DOHH2 (cell line): Measurements from ENCODE around the gene USH2A.

ENCODE experiments used
- H3F3A ChIP-seq: fragments of 200-600 bp; sonication (generic), shearing (Covaris generic); 2 replicates; pipeline ENCODE4 v1.6.0; 2016; ENCODE audit warnings: antibody characterized with exemption, mild to moderate bottlenecking; ENCODE audit not compliant: control insufficient read depth, insufficient read depth
- H3K27ac ChIP-seq: fragments of 200-600 bp; sonication (generic); 2 replicates; pipeline ENCODE4 v1.5.1; 2014; ENCODE audit warnings: low read depth, mild to moderate bottlenecking, low read length, moderate library complexity
- H3K27me3 ChIP-seq: fragments of 200-600 bp; sonication (generic); 2 replicates; pipeline ENCODE4 v1.6.1; 2014; ENCODE audit warnings: mild to moderate bottlenecking, low read length, mixed read lengths; ENCODE audit not compliant: control insufficient read depth
- H3K36me3 ChIP-seq: fragments of 200-600 bp; sonication (generic); 2 replicates; pipeline ENCODE4 v1.6.1; 2014; ENCODE audit warnings: mild to moderate bottlenecking, low read length, moderate library complexity, mixed read lengths; ENCODE audit not compliant: control insufficient read depth
- H3K4me1 ChIP-seq: fragments of 200-600 bp; sonication (generic); 2 replicates; pipeline ENCODE4 v1.6.1; 2014; ENCODE audit warnings: mild to moderate bottlenecking, low read length, mixed read lengths; ENCODE audit not compliant: control insufficient read depth
- H3K4me2 ChIP-seq: fragments of 200-600 bp; sonication (generic); 2 replicates; pipeline ENCODE4 v1.6.0; 2014; ENCODE audit warnings: mild to moderate bottlenecking, low read length, moderate library complexity
- H3K4me3 ChIP-seq: fragments of 200-600 bp; sonication (generic); 2 replicates; pipeline ENCODE4 v1.5.1; 2014; ENCODE audit warnings: mild to moderate bottlenecking, low read length, mixed read lengths
- H3K79me2 ChIP-seq: fragments of 200-600 bp; sonication (generic); 2 replicates; pipeline ENCODE4 v1.6.1; 2014; ENCODE audit warnings: mild to moderate bottlenecking, low read length, mixed read lengths; ENCODE audit not compliant: control insufficient read depth
- H3K9me2 ChIP-seq: fragments of 200-600 bp; sonication (generic); replicated peaks from 2 replicates; pipeline ENCODE4 v1.6.1; 2014; ENCODE audit warnings: mild to moderate bottlenecking, low read length, mixed read lengths; ENCODE audit not compliant: control insufficient read depth
- H3K9me3 ChIP-seq: fragments of 200-600 bp; sonication (generic); 2 replicates; pipeline ENCODE4 v1.6.1; 2014; ENCODE audit warnings: antibody characterized with exemption, low read length, mixed read lengths; ENCODE audit not compliant: control insufficient read depth, insufficient read depth
- H4K20me1 ChIP-seq: fragments of 200-600 bp; sonication (generic); 2 replicates; pipeline ENCODE4 v1.6.0; 2014; ENCODE audit warnings: low read depth, mild to moderate bottlenecking, antibody characterized with exemption, low read length, moderate library complexity; ENCODE audit not compliant: control insufficient read depth, insufficient read depth
- CTCF ChIP-seq: fragments of 200-600 bp; sonication (generic); IDR thresholded peaks from one replicate; pipeline ENCODE4 v1.5.1; 2014; ENCODE audit warnings: antibody characterized with exemption, mild to moderate bottlenecking, low read depth, low read length; ENCODE audit not compliant: poor library complexity, severe bottlenecking
- EZH2phosphoT487 ChIP-seq: fragments of 200-600 bp; sonication (generic); IDR thresholded peaks from 2 replicates; pipeline ENCODE4 v1.6.1; 2017; ENCODE audit warnings: borderline replicate concordance, mild to moderate bottlenecking, antibody characterized with exemption, low read length, moderate library complexity, mixed read lengths

USH2A gene

GRCh38 chr1:215833941-215834729 lies 589.1 kb downstream of the USH2A start:
- no peaks in the 10 kb centered on the region for H3K27me3 ChIP-seq
- no peaks in the 10 kb centered on the region for H3K9me2 ChIP-seq
- no peaks in the 10 kb centered on the region for H3K36me3 ChIP-seq
- H3K4me2 ChIP-seq, result no peak overlapping the region
- TF ChIP-seq EZH2phosphoT487, result no peak
- H3K4me1 ChIP-seq, result no peaks in the 10 kb centered on the region
- H4K20me1 ChIP-seq, result no peaks in the 10 kb centered on the region
- H3K27ac ChIP-seq, result no peak overlapping the region
- H3K79me2 ChIP-seq, result no peaks in the 10 kb centered on the region
- no peaks in the 10 kb centered on the region for H3K9me3 ChIP-seq
- H3F3A ChIP-seq, result no peaks in the 10 kb centered on the region
- no peak overlapping the region for H3K4me3 ChIP-seq

- Histone ChIP-seq H3K4me3 (no peak overlapping the region), H3F3A (no peaks in the 10 kb centered on the region), H3K4me2 (no peak overlapping the region), H3K27me3 (no peaks in the 10 kb centered on the region), H3K36me3 (no peaks in the 10 kb centered on the region), H3K9me3 (no peaks in the 10 kb centered on the region), H4K20me1 (no peaks in the 10 kb centered on the region), H3K4me1 (no peaks in the 10 kb centered on the region), H3K79me2 (no peaks in the 10 kb centered on the region), H3K27ac (no peak overlapping the region), H3K9me2 (no peaks in the 10 kb centered on the region)
- TF ChIP-seq CTCF, result no peak
- no peak for TF ChIP-seq EZH2phosphoT487
Measured at GRCh38 chr1:215830226-215830810, 592.9 kb downstream of the USH2A start.

- H3K4me3 ChIP-seq, result no peak overlapping the region
- no peak overlapping the region for H3K4me2 ChIP-seq
- H3K9me3 ChIP-seq, result no peaks in the 10 kb centered on the region
- H3K27me3 ChIP-seq, result no peaks in the 10 kb centered on the region
- H3K79me2 ChIP-seq, result no peaks in the 10 kb centered on the region
- no peaks in the 10 kb centered on the region for H3F3A ChIP-seq
- no peaks in the 10 kb centered on the region for H3K4me1 ChIP-seq
- no peaks in the 10 kb centered on the region for H3K9me2 ChIP-seq
- no peaks in the 10 kb centered on the region for H4K20me1 ChIP-seq
- no peaks in the 10 kb centered on the region for H3K36me3 ChIP-seq
- H3K27ac ChIP-seq, result no peak overlapping the region
- TF ChIP-seq EZH2phosphoT487 (no peak), CTCF (no peak)
Measured at GRCh38 chr1:215825056-215825455, 598.2 kb downstream of the USH2A start.

- Histone ChIP-seq H3K4me2 (no peak overlapping the region), H3K4me1 (no peaks in the 10 kb centered on the region), H3K27ac (no peak overlapping the region), H3K9me3 (no peaks in the 10 kb centered on the region), H4K20me1 (no peaks in the 10 kb centered on the region), H3K79me2 (no peaks in the 10 kb centered on the region), H3K36me3 (no peaks in the 10 kb centered on the region), H3K27me3 (no peaks in the 10 kb centered on the region), H3K9me2 (no peaks in the 10 kb centered on the region), H3F3A (no peaks in the 10 kb centered on the region), H3K4me3 (no peak overlapping the region)
- TF ChIP-seq EZH2phosphoT487 (no peak), CTCF (no peak)
Measured at GRCh38 chr1:215824245-215824644, 599.0 kb downstream of the USH2A start.
